NCI-H526 (cell line): Measurements from ENCODE around the gene DSG3.

Experiments
- DNase-seq, 2 experiments: peaks; one replicate each; lab custom pipeline; 2025; lab: John Stamatoyannopoulos, UW

DSG3 gene

DNA sequence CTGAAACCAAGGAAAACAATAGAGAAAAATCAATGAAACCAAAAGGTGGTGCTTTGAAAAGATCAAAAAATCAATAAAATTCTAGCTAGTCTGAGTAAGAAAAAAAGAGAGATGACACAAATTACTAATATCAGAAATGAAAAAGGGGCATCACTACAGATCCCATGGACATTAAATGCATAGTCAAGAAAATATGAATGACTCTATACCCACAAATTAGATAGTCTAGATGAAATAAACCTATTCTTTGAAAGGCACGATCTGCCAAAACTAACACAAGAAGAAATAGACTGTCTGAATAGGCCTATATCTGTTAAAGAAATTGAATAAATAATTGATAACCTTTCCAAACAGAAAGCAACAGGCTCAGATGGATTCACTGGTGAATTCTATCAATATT lies 15.2 kb upstream of the DSG3 start:
- DNase-seq: no peak

DNA sequence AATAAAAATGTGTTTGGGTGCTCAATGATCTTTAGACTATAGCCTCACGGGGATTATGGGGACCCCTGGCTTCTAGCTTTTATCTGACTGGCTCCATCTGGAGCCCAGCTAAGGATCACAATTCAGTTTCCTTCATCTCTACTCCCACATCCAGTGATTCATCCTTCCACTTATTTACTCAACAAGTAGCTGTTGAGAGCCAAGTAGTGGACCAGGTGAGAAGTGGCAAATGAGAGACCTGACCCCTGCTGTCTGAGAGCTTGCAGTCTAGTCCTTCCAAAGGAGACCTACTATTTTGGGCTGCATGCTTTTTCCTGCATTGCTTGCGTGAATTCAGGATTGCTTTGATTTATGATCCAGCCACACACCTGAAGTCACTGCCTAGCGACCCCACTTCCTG lies 10.7 kb upstream of the DSG3 start:
- no peak for DNase-seq

DNA sequence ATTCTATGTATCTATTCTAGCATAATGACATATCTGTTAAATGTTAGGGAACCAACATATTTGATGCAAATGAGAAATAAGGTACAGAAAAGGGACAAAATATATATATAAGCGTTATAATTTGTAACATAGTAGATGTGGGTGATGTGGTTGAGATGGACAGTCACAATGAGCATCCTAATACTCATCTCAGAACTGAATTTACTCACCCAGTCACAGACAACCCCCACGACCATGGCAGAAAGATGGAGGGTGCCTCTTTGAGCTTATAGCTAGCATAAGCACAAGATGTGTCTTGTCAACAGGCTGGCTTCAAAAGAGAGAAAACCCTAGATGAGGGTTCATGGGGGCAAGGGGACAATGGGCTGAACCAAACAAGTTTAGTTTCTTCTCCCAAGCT lies 9.1 kb upstream of the DSG3 start:
- no peak for DNase-seq

DNA sequence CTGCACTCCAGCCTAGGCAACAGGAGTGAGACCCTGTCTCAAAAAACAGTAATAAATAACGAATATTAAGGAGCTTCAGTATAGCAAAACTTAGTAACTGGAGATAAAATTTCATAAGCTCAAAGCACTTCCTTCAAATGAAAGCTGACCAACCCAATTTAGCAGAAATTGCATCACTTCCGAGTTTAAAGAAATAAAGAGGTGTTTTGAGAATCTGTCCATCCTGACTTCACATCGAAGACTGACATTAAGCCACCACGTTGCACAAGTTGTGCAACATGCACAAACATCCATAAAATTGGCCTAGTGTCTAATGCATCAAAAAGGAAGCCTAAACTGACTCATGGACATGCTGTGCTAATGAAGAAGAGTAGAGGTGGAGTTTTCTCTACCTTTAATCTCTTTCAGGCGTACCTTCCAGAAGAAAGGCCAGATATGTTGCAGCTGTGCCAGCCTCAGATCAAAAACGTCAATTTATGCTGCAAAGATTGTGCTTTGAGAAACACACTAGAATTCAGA lies 7.7 kb upstream of the DSG3 start:
- DNase-seq: no peak

DNA sequence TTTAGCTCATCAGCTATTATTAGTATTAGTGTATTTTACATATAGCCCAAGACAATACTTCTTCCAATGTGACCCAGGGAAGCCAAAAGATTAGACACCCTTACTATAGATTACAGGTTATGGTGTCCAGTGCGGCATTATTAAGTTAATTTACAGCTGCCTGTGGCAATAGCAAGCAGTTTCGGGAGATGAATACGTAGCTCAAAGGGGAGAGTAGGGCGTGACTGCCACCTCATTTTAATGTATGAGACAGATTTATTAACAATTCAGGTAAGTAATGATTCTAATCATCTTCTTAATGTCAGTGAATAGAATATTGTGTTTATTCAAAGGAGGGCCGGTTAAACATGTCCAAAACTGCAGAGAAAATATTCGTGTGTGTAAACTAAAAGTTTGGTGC lies 6.8 kb upstream of the DSG3 start:
- DNase-seq: no peak

DNA sequence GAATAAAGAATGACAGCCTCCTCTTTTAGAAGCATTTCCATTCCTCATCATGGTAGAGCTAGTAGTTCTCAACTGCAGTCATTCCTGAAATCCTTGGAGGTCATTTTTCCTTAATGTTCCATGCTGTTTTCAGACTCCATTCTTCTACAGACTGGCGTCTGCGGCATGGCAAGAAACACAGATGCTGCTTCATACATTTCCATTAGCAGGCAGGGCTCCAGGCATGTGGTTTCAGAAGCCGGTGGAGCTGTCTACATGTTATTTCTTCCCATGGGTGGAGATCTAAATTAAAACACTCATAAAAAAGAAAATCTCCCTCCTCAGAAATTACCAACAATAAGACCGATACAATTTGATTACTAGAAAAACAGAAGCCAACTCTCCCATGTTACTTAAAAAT lies 6.0 kb upstream of the DSG3 start:
- DNase-seq: no peak

DNA sequence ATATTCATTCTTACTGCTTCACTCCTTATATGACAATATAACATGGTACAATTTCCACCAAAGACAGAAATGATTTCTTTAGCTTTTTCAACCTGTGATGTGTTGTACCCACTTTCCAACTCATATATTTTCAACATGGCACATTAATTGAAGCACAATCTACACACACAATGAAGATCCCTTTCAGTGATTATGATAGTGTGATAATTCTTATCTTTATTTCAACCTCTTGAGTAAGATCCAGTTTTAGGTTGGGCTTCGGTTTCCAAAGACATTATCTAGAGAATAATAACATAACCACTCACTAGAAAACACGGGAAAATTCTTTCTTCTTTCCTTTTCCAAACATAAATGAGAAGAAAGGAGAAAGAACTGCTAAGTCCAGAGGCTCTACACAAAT lies 3.4 kb upstream of the DSG3 start:
- no peak for DNase-seq

DNA sequence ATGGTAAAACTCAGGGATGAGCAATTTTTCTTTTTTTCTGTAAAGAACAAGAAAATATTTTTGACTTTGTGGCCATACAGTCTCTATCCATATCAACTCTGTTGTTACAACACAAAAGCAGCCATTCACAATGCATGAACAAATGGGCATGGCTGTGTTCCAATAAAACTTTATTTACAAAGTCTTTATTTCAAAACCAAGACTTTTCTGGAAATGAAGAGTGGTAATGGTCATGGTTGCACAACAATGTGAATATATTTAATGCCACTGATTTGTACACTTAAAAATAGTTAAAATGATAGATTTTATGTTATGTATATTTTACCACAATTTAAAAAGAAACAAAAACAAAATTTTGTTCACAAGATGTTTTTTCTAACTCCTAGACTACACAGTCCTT lies 1.6 kb upstream of the DSG3 start:
- no peak for DNase-seq

DNA sequence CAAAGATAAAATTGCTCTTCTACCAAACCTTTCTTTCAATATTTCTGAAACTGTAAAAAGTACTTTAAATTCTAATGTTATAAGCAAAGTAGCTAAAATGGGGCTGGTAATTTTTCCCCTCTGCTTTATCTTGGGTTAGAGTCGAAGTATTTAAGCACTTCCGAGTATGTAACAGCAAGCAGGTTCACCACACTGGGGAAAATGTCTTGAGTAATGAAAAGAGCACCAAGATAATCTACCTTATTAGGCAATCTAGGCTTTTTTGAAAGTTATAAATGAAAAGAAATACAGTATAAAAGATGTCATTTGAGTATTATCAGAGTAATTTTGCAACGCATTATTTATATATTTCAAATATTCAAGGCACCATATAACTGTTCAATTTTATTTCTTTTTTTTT lies 687 bp upstream of the DSG3 start:
- no peak for DNase-seq

DNA sequence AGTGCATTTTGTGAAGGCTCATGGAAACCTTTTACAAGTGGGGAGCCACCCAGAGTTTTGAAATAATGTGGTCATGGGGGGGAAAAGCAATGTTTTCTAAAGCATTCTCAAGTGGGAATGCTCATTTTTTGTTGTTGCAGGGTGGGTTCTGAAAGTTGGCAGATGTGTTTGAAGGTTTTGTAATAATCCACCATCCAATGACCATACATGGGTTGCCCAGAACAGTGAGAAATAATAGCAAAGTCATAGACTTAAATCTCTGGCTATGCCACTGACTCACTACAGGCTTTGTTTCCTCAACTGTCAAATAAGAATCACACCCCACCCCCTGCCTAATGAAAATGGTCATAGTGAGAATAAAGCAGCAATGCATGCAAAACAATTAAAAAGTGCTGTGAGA lies 2.9 kb downstream of the DSG3 start:
- no peak for DNase-seq

DNA sequence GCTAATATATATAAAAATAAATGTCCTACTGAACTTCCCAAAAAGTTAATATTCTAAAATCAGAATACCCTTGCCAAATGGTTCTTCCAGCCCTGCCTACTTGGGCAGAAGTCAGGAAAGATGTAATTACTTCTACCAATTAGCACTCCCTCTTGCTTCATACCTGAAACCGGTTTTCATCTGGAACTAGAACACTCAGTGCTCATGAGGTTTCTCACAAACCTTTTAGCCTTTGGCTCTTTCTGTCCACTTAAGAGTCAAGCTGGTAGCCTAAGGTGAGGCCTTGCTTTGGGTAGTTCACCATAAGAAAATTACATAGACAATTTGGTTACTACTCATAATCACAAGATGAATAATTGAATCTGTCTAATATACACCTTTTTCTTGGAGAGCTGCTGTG lies 4.1 kb downstream of the DSG3 start:
- DNase-seq: no peak

DNA sequence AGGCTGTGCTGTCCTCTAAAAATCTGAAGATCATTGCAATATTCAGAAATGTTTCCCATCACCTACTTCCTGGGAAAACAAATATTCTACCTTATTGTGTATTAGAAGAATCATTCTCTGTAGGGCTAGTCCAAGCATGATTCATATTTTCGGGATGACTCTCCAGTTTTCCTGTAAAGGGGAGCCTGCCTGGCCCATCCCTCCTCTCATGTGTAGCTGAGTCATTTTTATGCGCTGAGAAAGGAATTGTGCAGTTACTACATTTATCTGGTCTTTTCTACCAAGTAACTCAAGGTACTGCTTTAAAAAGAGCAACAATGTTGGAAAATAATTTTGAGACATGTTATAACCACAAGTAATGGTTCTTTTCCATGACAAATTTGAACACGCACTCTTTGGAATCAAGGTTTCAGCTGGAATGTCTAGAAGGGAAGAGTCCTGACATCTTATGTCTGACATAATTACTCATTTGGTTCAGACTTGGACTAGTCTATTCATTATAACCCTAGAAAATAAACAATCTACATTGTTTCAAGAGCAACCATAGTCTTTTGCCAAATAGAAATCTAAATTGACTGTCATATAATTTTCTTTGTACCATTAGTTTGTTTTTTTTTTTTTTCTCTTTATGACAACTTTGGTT lies 6.6 kb downstream of the DSG3 start:
- DNase-seq: no peak

DNA sequence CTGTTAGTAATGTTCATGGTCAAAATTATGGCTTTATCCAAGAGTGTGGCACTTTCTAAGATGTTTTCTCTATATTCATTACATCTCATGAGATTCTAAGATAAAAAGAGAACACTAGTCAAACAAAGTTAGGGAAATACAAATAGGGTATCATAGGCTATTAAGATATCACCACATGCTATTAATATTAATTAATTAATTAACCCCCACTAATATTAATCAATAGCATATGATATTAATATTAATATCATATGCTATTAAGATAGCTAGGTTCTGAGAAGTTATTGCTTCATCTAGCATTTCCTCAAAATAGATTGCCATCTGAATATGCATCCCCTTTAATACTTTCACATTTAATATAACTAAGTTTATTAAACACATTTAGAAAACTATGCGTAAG lies 22.1 kb downstream of the DSG3 start:
- DNase-seq: no peak

DNA sequence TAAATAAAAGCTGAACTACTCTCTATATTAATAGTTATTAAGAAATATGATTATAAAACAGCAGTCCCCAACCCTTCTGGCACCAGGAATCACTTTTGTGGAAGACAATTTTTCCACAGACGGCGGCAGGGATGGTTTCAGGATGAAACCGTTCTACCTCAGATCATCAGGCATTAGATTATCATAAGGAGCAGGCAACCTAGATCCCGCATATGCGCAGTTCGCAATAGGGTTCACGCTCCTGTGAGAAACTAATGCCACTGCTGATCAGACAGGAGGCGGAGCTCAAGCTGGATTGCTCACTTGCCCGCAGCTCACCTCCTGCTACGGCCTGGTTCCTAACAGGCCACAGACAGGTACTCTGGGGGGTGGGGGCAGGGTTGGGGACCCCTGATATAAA lies 31.1 kb downstream of the DSG3 start:
- DNase-seq: no peak

DNA sequence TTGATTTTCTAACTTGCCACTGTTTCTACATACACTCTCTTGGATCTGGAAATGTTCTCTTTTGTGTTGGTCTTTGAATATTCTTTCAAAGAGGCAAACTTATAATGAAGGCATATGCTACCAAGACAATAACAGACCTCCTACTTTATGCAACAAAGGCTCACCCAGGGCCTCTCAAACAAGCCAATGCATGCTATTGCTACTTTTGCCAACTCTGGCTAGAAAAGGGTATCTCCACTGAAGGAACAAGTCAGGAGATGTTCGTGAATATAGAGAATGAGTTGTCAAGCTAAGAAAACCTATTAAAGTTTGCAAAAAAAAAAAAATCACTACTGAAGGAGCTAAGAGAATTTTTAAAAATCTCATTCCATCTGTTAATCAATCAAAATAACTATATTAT lies 34.5 kb downstream of the DSG3 start:
- DNase-seq: no peak

DNA sequence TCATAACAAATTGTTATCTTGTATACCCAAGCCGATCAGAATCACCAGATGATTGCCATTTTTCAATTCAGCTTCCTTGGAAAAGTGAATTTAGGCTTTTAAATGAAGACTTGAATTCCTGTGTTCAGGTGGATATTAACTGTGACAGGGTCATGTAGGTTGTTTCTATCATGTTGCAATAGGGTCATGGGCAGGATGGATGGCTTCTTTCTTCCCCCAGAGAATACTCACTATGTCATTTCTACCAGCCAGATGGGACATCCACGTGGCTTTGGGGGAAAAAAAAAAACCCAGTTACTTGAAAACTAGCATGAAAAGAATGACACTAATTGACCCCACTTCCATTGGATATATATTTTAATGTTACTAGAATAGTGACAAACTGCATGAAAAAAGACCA lies 35.9 kb downstream of the DSG3 start:
- DNase-seq: no peak

DNA sequence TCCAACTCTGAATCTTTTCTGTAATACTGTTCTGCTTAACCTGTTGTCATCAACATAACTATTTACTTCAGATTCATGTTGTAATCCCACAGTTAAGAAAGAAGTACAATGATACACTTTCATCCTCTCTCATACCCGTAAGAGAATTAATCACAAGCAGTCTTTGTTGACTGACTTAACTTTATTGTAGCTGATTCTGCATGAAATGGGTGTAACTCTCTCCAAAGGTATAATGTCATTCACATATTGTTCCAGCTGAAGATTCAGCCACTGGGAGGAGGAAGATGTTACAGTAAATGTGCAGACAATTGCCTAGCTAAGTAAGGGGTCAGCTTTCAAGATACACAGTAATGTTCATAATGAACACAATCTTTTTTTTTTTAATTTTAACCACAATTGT lies 36.9 kb downstream of the DSG3 start:
- DNase-seq: no peak

DNA sequence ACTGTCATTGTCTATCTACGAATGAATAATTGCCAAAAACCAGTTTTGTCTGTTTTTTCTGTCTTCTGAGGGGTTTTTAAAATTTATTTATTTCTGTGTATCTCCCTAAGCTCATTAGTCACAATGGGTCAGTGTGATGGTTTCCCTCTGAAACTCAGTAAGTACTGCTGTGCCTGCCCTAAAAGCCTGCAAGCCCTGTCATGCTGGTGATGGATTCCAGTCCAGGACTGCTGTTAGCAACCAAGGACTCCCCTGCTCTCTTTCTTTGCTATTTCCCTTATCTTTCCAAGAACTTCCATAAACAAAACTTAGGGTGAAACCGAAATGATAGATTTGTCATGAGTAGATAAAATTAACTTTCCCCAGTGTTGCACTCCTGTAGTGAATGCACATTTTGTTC lies 38.6 kb downstream of the DSG3 start:
- DNase-seq: no peak

DNA sequence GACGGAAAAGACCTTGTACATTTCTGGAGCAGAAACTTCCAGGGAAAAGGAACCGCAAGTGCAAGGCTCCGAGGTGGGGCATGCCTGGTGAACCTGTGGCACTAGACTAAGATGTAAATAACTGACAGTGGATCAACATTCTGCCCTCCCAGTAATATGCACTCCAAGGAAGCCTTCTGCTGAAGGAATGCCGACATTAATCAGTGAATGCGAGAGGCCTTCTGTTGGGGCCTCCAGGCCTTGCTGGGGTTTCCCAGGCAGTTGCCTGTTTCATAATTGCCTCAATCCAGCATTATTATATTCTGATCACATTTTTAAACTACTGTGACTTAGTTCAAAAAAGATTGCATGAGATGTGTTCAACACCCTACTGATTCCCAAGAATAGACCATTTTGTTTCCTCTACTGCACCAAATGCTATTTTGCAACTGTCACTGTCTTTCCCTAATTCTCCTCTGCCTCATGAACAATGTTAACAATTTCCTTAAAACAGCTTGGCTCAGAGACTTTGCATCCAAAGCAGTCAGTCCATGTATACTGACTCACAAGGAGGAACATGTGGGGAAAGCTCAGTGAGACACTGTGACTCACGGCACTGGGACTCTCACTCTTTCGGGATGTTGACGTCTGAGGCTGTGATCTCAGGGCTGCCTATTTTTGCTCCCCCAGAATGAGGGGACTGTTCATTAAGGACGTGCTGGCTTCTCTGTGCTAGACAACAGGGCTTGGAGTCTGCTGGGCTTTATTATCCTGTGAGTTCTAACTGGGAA lies 39.9 kb downstream of the DSG3 start:
- DNase-seq: no peak

DNA sequence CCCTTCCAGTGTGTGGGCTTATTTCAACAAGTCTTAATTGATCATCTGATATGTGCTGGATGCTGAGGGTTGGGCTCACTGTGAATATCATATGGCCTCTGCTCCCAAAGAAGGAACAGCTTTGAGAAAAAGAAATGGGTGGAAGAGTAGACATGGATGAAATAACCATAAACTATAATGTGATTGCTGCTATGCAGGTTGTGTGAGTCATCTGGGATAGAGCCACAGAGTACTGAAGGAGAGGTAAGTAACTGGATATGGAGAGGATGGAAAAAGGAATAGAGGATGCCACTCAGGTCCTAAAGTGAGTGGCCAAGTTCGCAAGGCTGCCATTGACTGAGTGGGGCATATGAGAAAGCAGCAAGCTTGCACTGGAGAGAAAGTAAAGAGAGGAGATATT lies 41.8 kb downstream of the DSG3 start:
- no peak for DNase-seq

DNA sequence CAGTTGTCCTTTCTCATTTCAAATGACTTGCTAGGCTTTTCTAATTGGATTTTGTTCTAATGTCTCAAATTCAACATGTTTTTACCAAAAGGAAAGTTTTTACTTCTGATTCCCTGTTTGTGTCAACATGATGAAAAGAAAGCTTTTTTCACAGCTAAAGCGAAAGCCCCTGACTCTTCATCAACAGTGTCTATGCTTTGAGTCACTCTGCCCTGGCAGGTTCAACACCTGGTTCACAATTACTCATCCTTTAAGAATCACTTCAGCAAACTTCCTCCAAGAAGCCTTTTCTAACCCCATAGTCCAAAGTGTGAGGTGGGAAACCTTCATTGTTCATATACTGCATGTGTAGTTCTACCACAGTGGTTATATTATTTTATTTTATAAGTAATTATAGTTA lies 42.8 kb downstream of the DSG3 start:
- DNase-seq: no peak

DNA sequence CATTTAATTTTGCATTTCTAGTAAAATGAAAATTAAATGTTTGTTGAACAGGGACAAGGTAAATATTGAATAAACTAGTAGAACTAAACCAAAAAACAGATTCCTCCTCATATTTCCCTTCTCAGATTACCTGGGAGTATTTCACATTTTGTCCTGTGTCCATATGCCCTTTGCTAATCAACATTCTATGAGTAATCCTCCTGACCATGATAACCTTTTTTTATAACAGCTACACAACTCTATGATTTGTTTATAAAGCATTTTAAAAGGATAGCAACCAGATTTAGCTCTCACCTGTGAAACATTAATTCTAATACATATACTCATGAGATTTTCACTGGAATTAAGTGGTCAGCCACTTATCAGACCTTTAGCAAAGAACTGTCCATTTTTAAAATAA lies 43.3 kb downstream of the DSG3 start:
- DNase-seq: no peak

DNA sequence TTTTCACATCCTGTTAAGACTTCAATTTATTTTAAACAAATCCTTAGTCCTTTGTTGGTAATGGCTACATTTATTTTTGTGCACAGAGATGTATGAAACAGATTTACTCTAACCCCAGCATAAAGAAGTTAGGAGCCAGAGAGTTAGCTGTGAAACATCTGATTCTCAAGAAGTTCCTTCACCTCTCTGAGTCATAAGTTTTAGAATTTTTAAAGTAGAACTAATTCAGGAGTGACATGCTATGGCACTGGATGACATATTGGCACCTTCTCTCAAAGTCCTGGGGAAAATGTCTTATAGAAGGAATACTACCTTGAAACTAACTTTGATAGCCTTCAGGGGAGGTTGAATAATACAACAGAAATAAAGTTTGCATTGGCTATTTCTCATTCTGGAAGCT lies 44.0 kb downstream of the DSG3 start:
- no peak for DNase-seq

DNA sequence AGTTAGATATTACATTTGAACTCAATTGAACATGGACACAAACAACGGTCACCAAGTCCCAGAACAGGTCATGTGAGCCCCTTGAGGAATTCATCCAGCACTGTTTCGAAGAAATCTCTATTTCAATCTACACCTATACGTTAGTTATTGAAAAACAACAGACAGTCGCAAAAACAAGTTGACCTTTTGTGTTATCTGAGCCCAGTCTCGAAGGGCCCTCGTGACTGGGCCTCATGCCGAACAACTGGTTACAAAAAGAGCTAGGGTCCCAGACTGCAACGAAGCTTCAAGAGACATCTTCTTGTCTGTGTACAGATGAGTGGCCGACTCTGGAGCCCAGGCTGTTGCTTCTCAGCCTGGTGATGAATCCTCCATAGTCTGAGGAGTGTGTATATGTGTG lies 45.1 kb downstream of the DSG3 start:
- no peak for DNase-seq
